Measurements from ENCODE around the gene SH2D6.

Gene SH2D6

GRCh38 chr2:85418132-85419008 is at the start of gene SH2D6:
Gene SH2D6, plus strand, starts transcription at chr2:85418714. Its CDS starts 10,752 bp downstream, at chr2:85429466.
- H3K4me3 ChIP-seq, result peak within 1 kb of the TSS; percentile 58 to 74 (median 64)
- H3K9me3 ChIP-seq (replicated peaks in 1 of 11), result no peaks in the 10 kb centered on the region
- peak within 1 kb of the TSS; percentile 88 to 97 (median 95) for H3K4me2 ChIP-seq
- peak in 2 of 11 experiments; percentile 35 to 48; a peak in 1 of 22 replicates for TF ChIP-seq Cebpa-rat (IDR thresholded peaks at IDR 0.05)
- H3K4me1 ChIP-seq, result peaks cover 54 to 95% (median 78%) of the 10 kb centered on the region in 10 experiments
- H4K20me1 ChIP-seq, result no peaks in the 10 kb centered on the region
- H3K36me3 ChIP-seq, result no peaks in the 10 kb centered on the region
- H3K27ac ChIP-seq, result peak within 1 kb of the TSS; percentile 92 to 98 (median 96)
- H3K27me3 ChIP-seq, result peaks cover 0 to 20% (median 17%) of the 10 kb centered on the region in 11 experiments; a peak in 18 of 22 replicates
- H3K9ac ChIP-seq, result peak within 1 kb of the TSS; percentile 86 to 97 (median 93)

GRCh38 chr2:85368921-85369320 is 49.6 kb upstream of the SH2D6 start:
- peaks cover 0 to 7% (median 0%) of the 10 kb centered on the region in 11 experiments; a peak in 4 of 22 replicates for H3K9me3 ChIP-seq (replicated peaks in 1 of 11)
- H3K36me3 ChIP-seq, result peaks cover 3 to 82% (median 33%) of the 10 kb centered on the region in 11 experiments; a peak in 20 of 22 replicates
- peak overlapping the region in 1 of 11 experiments; percentile 11; a peak in 1 of 22 replicates for H3K4me2 ChIP-seq
- H3K4me1 ChIP-seq, result peaks cover 0 to 13% (median 0%) of the 10 kb centered on the region in 10 experiments; a peak in 6 of 20 replicates
- no peaks in the 10 kb centered on the region for H3K27me3 ChIP-seq
- H3K4me3 ChIP-seq, result no peak overlapping the region
- no peak overlapping the region for H3K9ac ChIP-seq
- TF ChIP-seq Cebpa-rat (IDR thresholded peaks at IDR 0.05), result no peak
- no peak overlapping the region for H3K27ac ChIP-seq
- H4K20me1 ChIP-seq, result no peaks in the 10 kb centered on the region

- H3K27ac ChIP-seq, result no peak overlapping the region
- H3K4me3 ChIP-seq, result no peak overlapping the region
- H3K9me3 ChIP-seq (replicated peaks in 1 of 11), result peaks cover 0 to 9% (median 0%) of the 10 kb centered on the region in 11 experiments; a peak in 4 of 22 replicates
- no peak overlapping the region for H3K4me2 ChIP-seq
- no peak for TF ChIP-seq Cebpa-rat (IDR thresholded peaks at IDR 0.05)
- H3K4me1 ChIP-seq, result peaks cover 0 to 13% (median 0%) of the 10 kb centered on the region in 10 experiments; a peak in 6 of 20 replicates
- H3K27me3 ChIP-seq, result no peaks in the 10 kb centered on the region
- no peak overlapping the region for H3K9ac ChIP-seq
- H3K36me3 ChIP-seq, result peaks cover 0 to 81% (median 32%) of the 10 kb centered on the region in 11 experiments; a peak in 17 of 22 replicates
- H4K20me1 ChIP-seq, result no peaks in the 10 kb centered on the region
Measured at GRCh38 chr2:85369500-85369899, 49.0 kb upstream of the SH2D6 start.

GRCh38 chr2:85371045-85371444 is 47.5 kb upstream of the SH2D6 start:
- H3K9me3 ChIP-seq (replicated peaks in 1 of 11), result peaks cover 0 to 9% (median 0%) of the 10 kb centered on the region in 11 experiments; a peak in 4 of 22 replicates
- peaks cover 0 to 13% (median 0%) of the 10 kb centered on the region in 10 experiments; a peak in 6 of 20 replicates for H3K4me1 ChIP-seq
- H3K27me3 ChIP-seq, result no peaks in the 10 kb centered on the region
- H4K20me1 ChIP-seq, result no peaks in the 10 kb centered on the region
- H3K4me2 ChIP-seq, result no peak overlapping the region
- TF ChIP-seq Cebpa-rat (IDR thresholded peaks at IDR 0.05), result no peak
- H3K27ac ChIP-seq, result no peak overlapping the region
- peaks cover 1 to 82% (median 32%) of the 10 kb centered on the region in 11 experiments; a peak in 17 of 22 replicates for H3K36me3 ChIP-seq
- no peak overlapping the region for H3K9ac ChIP-seq
- no peak overlapping the region for H3K4me3 ChIP-seq

- peaks cover 48 to 95% (median 61%) of the 10 kb centered on the region in 11 experiments for H3K36me3 ChIP-seq
- no peaks in the 10 kb centered on the region for H4K20me1 ChIP-seq
- no peak overlapping the region for H3K27ac ChIP-seq
- no peaks in the 10 kb centered on the region for H3K27me3 ChIP-seq
- no peak for TF ChIP-seq Cebpa-rat (IDR thresholded peaks at IDR 0.05)
- H3K9ac ChIP-seq, result no peak overlapping the region
- H3K9me3 ChIP-seq (replicated peaks in 1 of 11), result peaks cover 24 to 35% (median 27%) of the 10 kb centered on the region in 11 experiments
- no peak overlapping the region for H3K4me2 ChIP-seq
- no peak overlapping the region for H3K4me3 ChIP-seq
- no peaks in the 10 kb centered on the region for H3K4me1 ChIP-seq
Measured at GRCh38 chr2:85376291-85377065, 42.0 kb upstream of the SH2D6 start.

GRCh38 chr2:85377083-85377482 is 41.4 kb upstream of the SH2D6 start:
- Histone ChIP-seq H3K9me3 (replicated peaks in 1 of 11) (peaks cover 26 to 41% (median 29%) of the 10 kb centered on the region in 11 experiments), H3K4me2 (no peak overlapping the region), H3K36me3 (peaks cover 48 to 95% (median 63%) of the 10 kb centered on the region in 11 experiments), H3K4me3 (no peak overlapping the region), H3K27ac (no peak overlapping the region), H3K27me3 (no peaks in the 10 kb centered on the region), H3K4me1 (no peaks in the 10 kb centered on the region), H4K20me1 (no peaks in the 10 kb centered on the region), H3K9ac (no peak overlapping the region)
- TF ChIP-seq Cebpa-rat (IDR thresholded peaks at IDR 0.05), result no peak

- Histone ChIP-seq H3K36me3 (peaks cover 48 to 97% (median 67%) of the 10 kb centered on the region in 11 experiments), H3K27ac (no peak overlapping the region), H3K4me1 (peaks cover 0 to 10% (median 2%) of the 10 kb centered on the region in 10 experiments; a peak in 6 of 20 replicates), H4K20me1 (no peaks in the 10 kb centered on the region), H3K9me3 (replicated peaks in 1 of 11) (peaks cover 26 to 40% (median 29%) of the 10 kb centered on the region in 11 experiments), H3K4me2 (no peak overlapping the region), H3K4me3 (no peak overlapping the region), H3K9ac (no peak overlapping the region), H3K27me3 (no peaks in the 10 kb centered on the region)
- no peak for TF ChIP-seq Cebpa-rat (IDR thresholded peaks at IDR 0.05)
Measured at GRCh38 chr2:85378257-85378656, 40.3 kb upstream of the SH2D6 start.

GRCh38 chr2:85380048-85380447 is 38.5 kb upstream of the SH2D6 start:
- peaks cover 19 to 34% (median 29%) of the 10 kb centered on the region in 11 experiments for H3K9me3 ChIP-seq (replicated peaks in 1 of 11)
- no peak overlapping the region for H3K27ac ChIP-seq
- no peaks in the 10 kb centered on the region for H4K20me1 ChIP-seq
- H3K27me3 ChIP-seq, result no peaks in the 10 kb centered on the region
- peaks cover 54 to 98% (median 75%) of the 10 kb centered on the region in 11 experiments for H3K36me3 ChIP-seq
- no peak overlapping the region for H3K4me2 ChIP-seq
- H3K4me1 ChIP-seq, result peaks cover 0 to 22% (median 5%) of the 10 kb centered on the region in 10 experiments; a peak in 6 of 20 replicates
- peak overlapping the region in 2 of 10 experiments; percentile 25 to 27; a peak in 1 of 20 replicates for H3K4me3 ChIP-seq
- H3K9ac ChIP-seq, result no peak overlapping the region
- no peak for TF ChIP-seq Cebpa-rat (IDR thresholded peaks at IDR 0.05)

Measured in BLaER1 treated with 17β-estradiol and CSF1 and Interleukin-3, amounts not matched to agents 10 nM and 100 nM (cell line).